Measurements from ENCODE around the gene MAST4. TPM values are rescaled to one million over a fixed set of nuclear protein-coding genes. Genes with fewer than 3 reads are reported as not detected.

The MAST4 gene
- total RNA-seq, 1 donor = 23.2 TPM

DNA sequence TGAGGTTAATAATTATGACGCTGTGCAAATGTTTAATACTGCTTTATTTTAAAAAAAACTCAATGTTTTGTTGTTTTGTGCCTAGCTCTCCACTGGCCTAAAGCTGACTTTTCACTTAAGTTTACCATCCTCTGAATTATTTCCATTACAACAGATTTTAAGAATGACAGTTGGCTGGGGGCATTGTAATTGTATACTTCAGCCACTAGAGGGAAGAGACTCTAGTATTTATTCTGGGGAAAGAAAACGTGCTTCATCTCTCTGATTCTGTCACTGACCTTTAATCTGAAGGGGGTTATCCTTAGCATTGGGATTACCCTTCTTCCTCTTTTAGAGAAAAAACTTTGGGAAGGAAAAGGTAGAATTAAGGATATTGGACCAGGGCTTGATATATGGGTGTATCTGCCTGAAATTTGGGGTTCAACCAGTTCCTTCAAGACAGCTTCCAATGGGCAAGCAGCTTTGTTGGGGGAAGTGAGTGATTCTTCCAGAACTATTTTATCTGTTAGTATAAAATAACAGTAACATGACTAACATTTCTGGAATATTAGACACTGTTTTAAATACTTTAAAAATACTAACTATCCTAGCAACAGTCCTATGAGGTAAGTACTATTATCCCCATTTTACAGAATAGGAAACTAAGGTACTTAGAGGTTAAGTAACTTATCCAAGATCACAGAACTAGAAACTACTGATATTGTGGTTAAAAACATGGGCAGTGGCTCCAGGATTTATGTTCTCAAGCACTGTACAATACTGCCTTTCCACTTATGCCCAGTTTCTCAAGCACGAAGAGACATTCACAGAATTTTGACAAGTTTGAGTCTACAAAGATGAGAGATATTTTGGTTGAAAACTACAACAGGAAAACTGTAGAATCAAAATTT, 392.0 kb downstream of the MAST4 start:
- no peak overlapping the region for H3K4me3 ChIP-seq (ENCODE audit: low read depth, low read length)
- DNase-seq (ENCODE audit: low read depth) = peak; percentile 51
- peak; percentile 84 for TF ChIP-seq CTCF (IDR thresholded peaks at IDR 0.05; ENCODE audit: insufficient read depth, low read length)

DNA sequence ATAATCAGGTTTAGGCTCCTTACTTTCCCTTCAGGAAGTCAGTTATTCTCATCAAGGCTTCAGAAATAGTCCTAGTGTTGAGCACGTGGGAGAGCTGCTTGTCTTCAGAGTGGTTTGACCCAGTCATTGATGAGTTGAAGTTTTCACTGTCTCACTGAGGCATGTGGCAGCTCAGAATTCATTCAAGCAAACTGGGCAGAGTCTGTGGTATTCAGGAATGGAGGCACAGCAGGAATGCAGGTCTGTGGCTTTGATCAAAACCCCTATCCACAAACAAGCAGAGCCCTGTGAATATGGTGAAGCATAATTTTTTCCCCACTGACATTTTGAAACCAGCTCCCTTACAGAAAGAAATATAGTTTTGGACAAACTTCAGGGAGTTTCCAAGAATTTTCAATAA, 393.1 kb downstream of the MAST4 start:
- TF ChIP-seq CTCF (IDR thresholded peaks at IDR 0.05; ENCODE audit: insufficient read depth, low read length) = no peak
- no peak for DNase-seq (ENCODE audit: low read depth)
- H3K4me3 ChIP-seq (ENCODE audit: low read depth, low read length) = no peak overlapping the region

DNA sequence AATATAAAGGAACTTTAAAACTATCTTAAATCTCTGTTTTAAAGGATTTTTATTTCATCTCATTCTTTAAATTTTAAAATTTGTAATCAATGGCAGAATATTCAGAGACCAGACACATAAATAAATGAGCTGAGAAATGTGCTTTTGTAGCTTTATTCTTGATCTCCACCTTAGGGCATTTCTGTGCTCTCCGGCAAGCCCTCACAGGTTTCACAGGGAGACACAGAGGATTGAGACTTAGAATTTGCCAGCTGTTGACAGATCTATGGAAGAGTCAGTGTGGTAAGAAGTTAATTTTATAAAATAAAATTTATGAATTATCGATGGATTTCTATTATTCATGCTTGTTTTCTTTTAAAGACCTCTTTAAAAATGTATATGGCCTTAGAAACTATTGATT, 393.6 kb downstream of the MAST4 start:
- H3K4me3 ChIP-seq (ENCODE audit: low read depth, low read length) = no peak overlapping the region
- TF ChIP-seq CTCF (IDR thresholded peaks at IDR 0.05; ENCODE audit: insufficient read depth, low read length) = no peak
- no peak for DNase-seq (ENCODE audit: low read depth)

DNA sequence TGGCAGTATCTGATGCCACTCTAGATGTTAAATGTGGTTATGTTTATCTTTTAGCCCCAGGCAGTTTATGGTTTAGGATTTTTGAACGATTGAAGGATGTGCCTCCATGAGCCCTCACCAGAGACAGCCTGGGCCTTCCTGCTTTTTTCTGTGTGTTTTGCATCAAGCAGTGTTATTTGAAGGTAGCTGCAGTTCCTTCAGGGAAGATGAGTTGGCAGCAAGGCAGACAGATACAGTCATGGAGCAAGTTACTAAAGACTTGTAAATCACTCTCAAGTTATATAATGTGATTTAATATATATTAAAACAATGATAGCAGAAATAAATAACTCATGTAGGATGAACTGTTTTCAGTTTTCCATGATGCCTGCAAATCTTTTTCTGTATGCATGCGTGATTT, 395.6 kb downstream of the MAST4 start:
- no peak overlapping the region for H3K4me3 ChIP-seq (ENCODE audit: low read depth, low read length)
- no peak for TF ChIP-seq CTCF (IDR thresholded peaks at IDR 0.05; ENCODE audit: insufficient read depth, low read length)
- no peak for DNase-seq (ENCODE audit: low read depth)

DNA sequence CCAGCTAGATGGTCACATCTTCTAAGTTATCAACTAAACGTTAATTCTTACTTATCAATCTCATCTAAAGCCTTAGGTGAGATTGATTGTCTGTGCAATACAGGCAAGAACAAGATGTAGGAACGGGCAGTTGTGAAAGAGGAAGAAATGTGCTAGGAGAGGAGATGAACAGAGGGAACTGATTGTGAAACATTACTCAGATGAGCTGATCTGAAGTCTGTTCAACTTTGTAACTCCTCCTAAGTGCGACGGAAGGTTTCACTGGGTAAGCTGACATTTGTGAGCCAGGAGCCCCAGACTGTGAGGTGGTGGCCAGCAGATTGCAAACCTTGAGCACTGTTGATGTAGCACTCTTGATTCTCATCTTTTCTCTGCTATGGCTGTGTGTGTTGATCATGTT, 396.4 kb downstream of the MAST4 start:
- TF ChIP-seq CTCF (IDR thresholded peaks at IDR 0.05; ENCODE audit: insufficient read depth, low read length) = no peak
- H3K4me3 ChIP-seq (ENCODE audit: low read depth, low read length) = no peak overlapping the region
- DNase-seq (ENCODE audit: low read depth) = no peak

- H3K4me3 ChIP-seq (ENCODE audit: low read depth, low read length) = no peak overlapping the region
- DNase-seq (ENCODE audit: low read depth) = no peak
- TF ChIP-seq CTCF (IDR thresholded peaks at IDR 0.05; ENCODE audit: insufficient read depth, low read length) = no peak
These were observed 397.3 kb downstream of the MAST4 start for GRCh38 chr5:66993448-66993847.

Measured in fibroblast of the aortic adventitia (primary cell).